Erythroblast (primary cell): ENCODE results near the gene RGMB.

Source experiments
- GATA1 ChIP-seq: IDR thresholded peaks from 2 replicates; pipeline ENCODE4 v1.6.1; 2011; ENCODE audit warnings: low read depth, mild to moderate bottlenecking, control low read depth, low read length, moderate library complexity
- POLR2A ChIP-seq: IDR thresholded peaks from 2 replicates; pipeline ENCODE4 v1.6.1; 2011; ENCODE audit warnings: mild to moderate bottlenecking, low read length

DNA sequence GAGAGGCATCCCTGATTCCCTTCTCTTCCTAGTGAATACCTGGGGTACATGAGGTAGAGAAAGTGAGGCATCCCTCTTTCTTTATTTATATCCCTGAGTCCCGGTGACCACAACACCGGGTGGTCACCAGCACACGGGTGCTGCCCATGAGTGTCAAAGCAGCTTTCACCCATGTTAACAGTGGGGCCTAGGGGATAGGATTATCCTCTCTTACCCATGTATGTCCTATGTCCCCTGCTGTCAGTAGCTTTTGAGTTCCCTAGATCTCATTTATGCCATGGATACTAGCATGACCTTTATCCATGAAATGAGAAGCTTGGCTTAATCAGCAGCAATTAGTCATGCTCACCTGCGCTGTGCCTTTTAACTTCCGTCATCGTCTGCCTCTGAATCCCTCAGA lies 71.4 kb downstream of the RGMB start:
- TF ChIP-seq POLR2A (no peak), GATA1 (no peak)
